Measurements from ENCODE around the gene PXN. TPM values are rescaled to one million over a fixed set of nuclear protein-coding genes. Genes with fewer than 3 reads are reported as not detected.

PXN gene
- total and polyA plus RNA-seq, 2 of the 13 experiments (the other 11 are each of a cell fraction or from before 2014, with no cell fraction given) = 13.6 to 14.2 TPM

- TF ChIP-seq, protein P1, sequence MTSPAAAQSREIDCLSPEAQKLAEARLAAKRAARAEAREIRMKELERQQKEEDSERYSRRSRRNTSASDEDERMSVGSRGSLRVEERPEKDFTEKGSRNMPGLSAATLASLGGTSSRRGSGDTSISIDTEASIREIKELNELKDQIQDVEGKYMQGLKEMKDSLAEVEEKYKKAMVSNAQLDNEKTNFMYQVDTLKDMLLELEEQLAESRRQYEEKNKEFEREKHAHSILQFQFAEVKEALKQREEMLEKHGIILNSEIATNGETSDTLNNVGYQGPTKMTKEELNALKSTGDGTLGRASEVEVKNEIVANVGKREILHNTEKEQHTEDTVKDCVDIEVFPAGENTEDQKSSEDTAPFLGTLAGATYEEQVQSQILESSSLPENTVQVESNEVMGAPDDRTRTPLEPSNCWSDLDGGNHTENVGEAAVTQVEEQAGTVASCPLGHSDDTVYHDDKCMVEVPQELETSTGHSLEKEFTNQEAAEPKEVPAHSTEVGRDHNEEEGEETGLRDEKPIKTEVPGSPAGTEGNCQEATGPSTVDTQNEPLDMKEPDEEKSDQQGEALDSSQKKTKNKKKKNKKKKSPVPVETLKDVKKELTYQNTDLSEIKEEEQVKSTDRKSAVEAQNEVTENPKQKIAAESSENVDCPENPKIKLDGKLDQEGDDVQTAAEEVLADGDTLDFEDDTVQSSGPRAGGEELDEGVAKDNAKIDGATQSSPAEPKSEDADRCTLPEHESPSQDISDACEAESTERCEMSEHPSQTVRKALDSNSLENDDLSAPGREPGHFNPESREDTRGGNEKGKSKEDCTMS (CRISPR knock-in tag; conservative IDR thresholded peaks at IDR 0.05) = no peak
- TF ChIP-seq ATF6 (CRISPR knock-in tag; conservative IDR thresholded peaks at IDR 0.05) (no peak), ASH2L (IDR thresholded peaks at IDR 0.05; ENCODE audit: insufficient read length, low read depth, low read length) (no peak), ZMYM4 (CRISPR knock-in tag; IDR thresholded peaks at IDR 0.05) (no peak; the same call in 1 of the 2 replicates), ISL2 (CRISPR knock-in tag; IDR thresholded peaks at IDR 0.05) (no peak; the same call in 1 of the 2 replicates), PAF1 (CRISPR knock-in tag; IDR thresholded peaks at IDR 0.05) (no peak), RXRA (CRISPR knock-in tag; IDR thresholded peaks at IDR 0.05) (peak; percentile 76), RCOR2 (CRISPR knock-in tag; IDR thresholded peaks at IDR 0.05) (no peak), ZNF567 (CRISPR knock-in tag; IDR thresholded peaks at IDR 0.05; ENCODE audit: borderline replicate concordance) (no peak), POLR2AphosphoS2 (IDR thresholded peaks at IDR 0.05; ENCODE audit: low read depth, low read length) (no peak), NFATC3 (CRISPR knock-in tag; IDR thresholded peaks at IDR 0.05) (no peak), ZNF749 (CRISPR knock-in tag; IDR thresholded peaks at IDR 0.05; ENCODE audit: borderline replicate concordance) (no peak), ZNF263 (CRISPR knock-in tag; IDR thresholded peaks at IDR 0.05) (no peak), ZNF431 (CRISPR knock-in tag; IDR thresholded peaks at IDR 0.05; ENCODE audit: borderline replicate concordance, low read depth) (no peak), ZNF747 (CRISPR knock-in tag; IDR thresholded peaks at IDR 0.05; ENCODE audit: borderline replicate concordance) (no peak), ZNF224 (CRISPR knock-in tag; IDR thresholded peaks at IDR 0.05) (no peak), SMYD3 (CRISPR knock-in tag; IDR thresholded peaks at IDR 0.05) (no peak), JUND (CRISPR knock-in tag; IDR thresholded peaks at IDR 0.05) (no peak), ZFP36L2 (CRISPR knock-in tag; IDR thresholded peaks at IDR 0.05) (no peak), GZF1 (CRISPR knock-in tag; IDR thresholded peaks at IDR 0.05) (no peak), FOXC1 (CRISPR knock-in tag; IDR thresholded peaks at IDR 0.05; ENCODE audit: borderline replicate concordance) (no peak), ZNF770 (CRISPR knock-in tag; IDR thresholded peaks at IDR 0.05) (no peak)
- TF ChIP-seq, protein P2, sequence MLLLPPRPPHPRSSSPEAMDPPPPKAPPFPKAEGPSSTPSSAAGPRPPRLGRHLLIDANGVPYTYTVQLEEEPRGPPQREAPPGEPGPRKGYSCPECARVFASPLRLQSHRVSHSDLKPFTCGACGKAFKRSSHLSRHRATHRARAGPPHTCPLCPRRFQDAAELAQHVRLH (CRISPR knock-in tag; IDR thresholded peaks at IDR 0.05; ENCODE audit: borderline replicate concordance, low read depth) = no peak; the same call in 1 of the 2 replicates
- TF ChIP-seq, protein P3, sequence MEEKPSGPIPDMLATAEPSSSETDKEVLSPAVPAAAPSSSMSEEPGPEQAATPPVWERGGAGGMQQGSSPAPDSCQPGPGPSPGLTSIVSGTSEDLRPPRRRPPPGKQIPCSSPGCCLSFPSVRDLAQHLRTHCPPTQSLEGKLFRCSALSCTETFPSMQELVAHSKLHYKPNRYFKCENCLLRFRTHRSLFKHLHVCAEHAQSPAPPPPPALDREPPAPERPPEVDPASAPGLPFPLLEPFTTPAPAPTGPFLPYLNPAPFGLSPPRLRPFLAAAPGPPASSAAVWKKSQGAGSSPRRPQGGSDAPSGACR (CRISPR knock-in tag; IDR thresholded peaks at IDR 0.05) = no peak
Measured at GRCh38 chr12:120265473-120266179, at the start of gene PXN (continued).

Measured in HepG2 (cell line).